Mucosa of descending colon (tissue), 3 donors: ENCODE measurements around the gene HAND2. TPM values are rescaled to one million over a fixed set of nuclear protein-coding genes. Genes with fewer than 3 reads are reported as not detected.
A peak's percentile ranks its signal among the peaks of the same experiment; 100 is the strongest.

Experiments
- ATAC-seq: fragments of 200-7000 bp; cut with Tn5 transposase; one replicate; pipeline ENCODE4 v1.9.1; 2020; ENCODE audit warnings: mild to moderate bottlenecking, moderate library complexity
- DNase-seq, 3 donors: peaks; one replicate each; pipeline ENCODE4 v3.0.0-alpha.2; 2020
- H3K36me3 ChIP-seq: fragments of 200-600 bp; one replicate; pipeline ENCODE4 v1.8.0; 2021; ENCODE audit warnings: low read depth, mild to moderate bottlenecking
- H3K4me1 ChIP-seq: fragments of 200-600 bp; one replicate; pipeline ENCODE4 v1.8.0; 2021; ENCODE audit warnings: low read depth, mild to moderate bottlenecking
- H3K4me3 ChIP-seq: fragments of 200-600 bp; one replicate; pipeline ENCODE4 v1.8.0; 2021; ENCODE audit warnings: mild to moderate bottlenecking
- H3K9me3 ChIP-seq: fragments of 200-600 bp; one replicate; pipeline ENCODE4 v1.8.0; 2021; ENCODE audit warnings: mild to moderate bottlenecking
- CTCF ChIP-seq: fragments of 200-600 bp; IDR thresholded peaks from one replicate; pipeline ENCODE4 v1.8.0; 2022; ENCODE audit warnings: antibody characterized with exemption, mild to moderate bottlenecking
- intact Hi-C, 2 donors: fragments of 100-400 bp; cut with DNase I in 1 of 2; cut with micrococcal nuclease in 1 of 2; formaldehyde crosslinking; loops; one replicate each; pipeline versions ENCODE4 v1.11.0 to v1.11.1; 2022; cut with DNase I, micrococcal nuclease
- total RNA-seq, 3 donors: library from RNA; stranded (reverse); fragmentation: NEBNext Ultra II Directional in 2 of 3; extraction: Animal tissue kit (Norgen Biotek cat#: 25700) in 2 of 3; gene quantifications; one replicate each; pipeline versions ENCODE4 v1.2.1 to v1.2.4, GENCODE V29; 2021 to 2023
- donor health status: DM: no; HTN: no; CAD: no; lungs with moderate emphysema.
- donor health status: DM: no; HTN: no; CAD: no.
- donor health status: DM: no; HTN: yes; CAD: no.

HAND2 gene
- total RNA-seq, 3 donors from 2014 or later = 3.3 to 175 (median 11.8) TPM

GRCh38 chr4:173509036-173510001 is 20.7 kb downstream of the HAND2 start:
- DNase-seq = no peak
- H3K36me3 ChIP-seq = no peaks in the 10 kb centered on the region
- ATAC-seq = peak; percentile 52
- no peak for TF ChIP-seq CTCF
- H3K9me3 ChIP-seq = no peaks in the 10 kb centered on the region
- H3K4me1 ChIP-seq = no peaks in the 10 kb centered on the region
- H3K4me3 ChIP-seq = no peak overlapping the region
- intact Hi-C loops = loop anchor here in 1 of 2 donors (10.0 kb wide), 1 partner anchor 805 kb away; no protein-coding TSS in a partner anchor

GRCh38 chr4:173508386-173509035 is 21.5 kb downstream of the HAND2 start:
- TF ChIP-seq CTCF = no peak
- intact Hi-C loops = loop anchor here in 1 of 2 donors (10.0 kb wide), 1 partner anchor 806 kb away; no protein-coding TSS in a partner anchor
- ATAC-seq (no peak), DNase-seq (no peak)
- H3K36me3 ChIP-seq = no peaks in the 10 kb centered on the region
- no peak overlapping the region for H3K4me3 ChIP-seq
- H3K9me3 ChIP-seq = no peaks in the 10 kb centered on the region
- no peaks in the 10 kb centered on the region for H3K4me1 ChIP-seq

GRCh38 chr4:173507471-173508385 is 22.3 kb downstream of the HAND2 start:
- no peaks in the 10 kb centered on the region for H3K36me3 ChIP-seq
- H3K4me3 ChIP-seq = no peak overlapping the region
- intact Hi-C loops = loop anchor here in 1 of 2 donors (10.0 kb wide), 1 partner anchor 807 kb away; no protein-coding TSS in a partner anchor
- H3K4me1 ChIP-seq = no peaks in the 10 kb centered on the region
- H3K9me3 ChIP-seq = no peaks in the 10 kb centered on the region
- no peak for ATAC-seq
- DNase-seq = no peak
- TF ChIP-seq CTCF = no peak

GRCh38 chr4:173506597-173507211 is 23.3 kb downstream of the HAND2 start:
- intact Hi-C loops = loop anchor here in 1 of 2 donors (10.0 kb wide), 1 partner anchor 808 kb away; no protein-coding TSS in a partner anchor
- no peak for DNase-seq
- no peaks in the 10 kb centered on the region for H3K9me3 ChIP-seq
- H3K4me1 ChIP-seq = no peaks in the 10 kb centered on the region
- peak; percentile 15 for ATAC-seq
- no peak for TF ChIP-seq CTCF
- no peak overlapping the region for H3K4me3 ChIP-seq
- no peaks in the 10 kb centered on the region for H3K36me3 ChIP-seq
